ENCODE data around the gene MOGAT2.

Gene MOGAT2

GRCh38 chr11:75720639-75721038 is 3.0 kb downstream of the MOGAT2 start:
- no peak for DNase-seq (ENCODE audit: low spot score)
- TF ChIP-seq CTCF (IDR thresholded peaks at IDR 0.05; ENCODE audit: extremely low read depth, missing control alignments), result no peak

- no peak for DNase-seq (ENCODE audit: low spot score)
- no peak for TF ChIP-seq CTCF (IDR thresholded peaks at IDR 0.05; ENCODE audit: extremely low read depth, missing control alignments)
These were observed 4.4 kb downstream of the MOGAT2 start for GRCh38 chr11:75721852-75722668.

GRCh38 chr11:75722669-75723042 is 5.0 kb downstream of the MOGAT2 start:
- no peak for TF ChIP-seq CTCF (IDR thresholded peaks at IDR 0.05; ENCODE audit: extremely low read depth, missing control alignments)
- no peak for DNase-seq (ENCODE audit: low spot score)

- no peak for DNase-seq (ENCODE audit: low spot score)
- no peak for TF ChIP-seq CTCF (IDR thresholded peaks at IDR 0.05; ENCODE audit: extremely low read depth, missing control alignments)
These were observed 8.1 kb downstream of the MOGAT2 start for GRCh38 chr11:75725547-75726320.

- TF ChIP-seq CTCF (IDR thresholded peaks at IDR 0.05; ENCODE audit: extremely low read depth, missing control alignments), result no peak
- DNase-seq (ENCODE audit: low spot score), result no peak
These were observed 11.4 kb downstream of the MOGAT2 start for GRCh38 chr11:75728992-75729391.

- no peak for TF ChIP-seq CTCF (IDR thresholded peaks at IDR 0.05; ENCODE audit: extremely low read depth, missing control alignments)
- no peak for DNase-seq (ENCODE audit: low spot score)
These were observed 13.5 kb downstream of the MOGAT2 start for GRCh38 chr11:75731095-75731494.

- no peak for DNase-seq (ENCODE audit: low spot score)
- no peak for TF ChIP-seq CTCF (IDR thresholded peaks at IDR 0.05; ENCODE audit: extremely low read depth, missing control alignments)
These were observed 15.4 kb downstream of the MOGAT2 start for GRCh38 chr11:75733071-75733430.
